Measurements from ENCODE around the gene ENDOG. TPM values are rescaled to one million over a fixed set of nuclear protein-coding genes. Genes with fewer than 3 reads are reported as not detected.
"Not testable (repeated sequence)": the region's sequence is repeated elsewhere in the genome, so short reads cannot be mapped to it uniquely, and the experiment has no call there.

ENDOG gene
- total and polyA plus RNA-seq, 11 donors: 34.8 to 105 (median 57.6) TPM

GRCh38 chr9:128774804-128775203, 43.5 kb upstream of the ENDOG start:
- ATAC-seq: no peak
- DNase-seq: no peak
- intact Hi-C loops (cut with DNase I): loop anchor here in 1 of 10 donors (5.0 kb wide), 1 partner anchor 73 kb away; the partner anchor contains the start of gene PKN3
- Histone ChIP-seq H3K27me3 (no peaks in the 10 kb centered on the region), H3K4me1 (peaks cover 0 to 21% (median 16%) of the 10 kb centered on the region in 12 donors), H3K4me3 (no peak overlapping the region), H3K36me3 (no peaks in the 10 kb centered on the region), H3K27ac (no peak overlapping the region), H3K9me3 (peaks cover 0 to 10% (median 0%) of the 10 kb centered on the region in 12 donors)
- 91 to 97% (median 93%) methylated on average over 1 of the region's 1 CpG for WGBS, 4 donors
- no peak for TF ChIP-seq CTCF (IDR thresholded peaks at IDR 0.05)
- no peak for TF ChIP-seq POLR2A (IDR thresholded peaks at IDR 0.05)

- ATAC-seq; H3K27me3 ChIP-seq; H3K27ac ChIP-seq; DNase-seq; H3K4me3 ChIP-seq; intact Hi-C loops (cut with DNase I); H3K36me3 ChIP-seq: not testable (repeated sequence)
- peaks cover 0 to 11% (median 0%) of the 10 kb centered on the region in 12 donors for H3K4me1 ChIP-seq
- H3K9me3 ChIP-seq: peaks cover 0 to 19% (median 0%) of the 10 kb centered on the region in 12 donors
- 93 to 100% (median 95%) methylated on average over 2 to 27 of the region's 27 CpGs for WGBS, 4 donors
These were observed 38.2 kb upstream of the ENDOG start for GRCh38 chr9:128780093-128780492.

- no peaks in the 10 kb centered on the region for H3K36me3 ChIP-seq
- DNase-seq (no peak), ATAC-seq (no peak)
- TF ChIP-seq CTCF (IDR thresholded peaks at IDR 0.05): no peak
- no peak for TF ChIP-seq POLR2A (IDR thresholded peaks at IDR 0.05)
- H3K4me3 ChIP-seq: no peak overlapping the region
- no peak overlapping the region for H3K27ac ChIP-seq
- 81 to 84% (median 83%) methylated on average over 7 of the region's 7 CpGs for WGBS, 4 donors
- no peaks in the 10 kb centered on the region for H3K27me3 ChIP-seq
- H3K4me1 ChIP-seq: peaks cover 0 to 12% (median 1%) of the 10 kb centered on the region in 12 donors
- intact Hi-C loops (cut with DNase I): no loop called here
- H3K9me3 ChIP-seq: peaks cover 0 to 11% (median 0%) of the 10 kb centered on the region in 12 donors
These were observed 36.9 kb upstream of the ENDOG start for GRCh38 chr9:128781187-128782070.

- Histone ChIP-seq H3K27ac (peak overlapping the region in 1 of 12 donors; percentile 54), H3K27me3 (no peaks in the 10 kb centered on the region), H3K4me3 (no peak overlapping the region), H3K9me3 (peaks cover 0 to 10% (median 0%) of the 10 kb centered on the region in 12 donors), H3K4me1 (peaks cover 0 to 18% (median 5%) of the 10 kb centered on the region in 12 donors), H3K36me3 (no peaks in the 10 kb centered on the region)
- WGBS, 4 donors: 89 to 100% (median 93%) methylated on average over 1 of the region's 1 CpG
- no peak for DNase-seq
- ATAC-seq: no peak
- TF ChIP-seq CTCF (IDR thresholded peaks at IDR 0.05): no peak
- TF ChIP-seq POLR2A (IDR thresholded peaks at IDR 0.05): no peak
- intact Hi-C loops (cut with DNase I): no loop called here
These were observed 35.6 kb upstream of the ENDOG start for GRCh38 chr9:128782669-128783068.

Data from heart left ventricle (tissue), 16 donors.